NT2/D1 (cell line): ENCODE measurements around the gene PLD5.

Source experiments
- YY1 ChIP-seq: IDR thresholded peaks from 2 replicates; pipeline ENCODE4 v1.6.1; 2011; ENCODE audit not compliant: insufficient read length, insufficient read depth
- ZNF274 ChIP-seq: IDR thresholded peaks from 2 replicates; pipeline ENCODE4 v1.6.1; 2011; ENCODE audit warnings: mild to moderate bottlenecking, low read depth, low read length

GRCh38 chr1:242059976-242060375, 464.5 kb downstream of the PLD5 start:
- TF ChIP-seq ZNF274 (no peak), YY1 (no peak)
